DMS 273 treated with DMSO at 0.1 percent for 48 hours (cell line): ENCODE measurements around the gene SLC4A1AP.
"Not testable (repeated sequence)": the region's sequence is repeated elsewhere in the genome, so short reads cannot be mapped to it uniquely, and the experiment has no call there.

Experiments used
- DNase-seq: peaks from one replicate; lab custom pipeline; 2025; lab: John Stamatoyannopoulos, UW

The SLC4A1AP gene

GRCh38 chr2:27652790-27653189, 10.9 kb upstream of the SLC4A1AP start:
- DNase-seq: no peak

GRCh38 chr2:27653397-27653796, 10.3 kb upstream of the SLC4A1AP start:
- DNase-seq: no peak

GRCh38 chr2:27655155-27655951, 8.3 kb upstream of the SLC4A1AP start:
- no peak for DNase-seq

GRCh38 chr2:27661371-27661770, 2.3 kb upstream of the SLC4A1AP start:
- no peak for DNase-seq

GRCh38 chr2:27664154-27664574, 475 bp downstream of the SLC4A1AP start:
- DNase-seq: no peak

- no peak for DNase-seq
Measured at GRCh38 chr2:27664622-27665363, 1.1 kb downstream of the SLC4A1AP start.

- no peak for DNase-seq
Measured at GRCh38 chr2:27667446-27667845, 3.8 kb downstream of the SLC4A1AP start.

- DNase-seq: no peak
Measured at GRCh38 chr2:27671235-27671634, 7.5 kb downstream of the SLC4A1AP start.

GRCh38 chr2:27672723-27673486, 9.2 kb downstream of the SLC4A1AP start:
- no peak for DNase-seq

- DNase-seq: no peak
Measured at GRCh38 chr2:27680571-27680970, 16.9 kb downstream of the SLC4A1AP start.

- no peak for DNase-seq
Measured at GRCh38 chr2:27681841-27682240, 18.2 kb downstream of the SLC4A1AP start.

GRCh38 chr2:27682334-27682771, 18.7 kb downstream of the SLC4A1AP start:
- DNase-seq: not testable (repeated sequence)

GRCh38 chr2:27683390-27684071, 19.8 kb downstream of the SLC4A1AP start:
- peak; percentile 73 for DNase-seq

- DNase-seq: not testable (repeated sequence)
Measured at GRCh38 chr2:27685006-27685405, 21.3 kb downstream of the SLC4A1AP start.

GRCh38 chr2:27685577-27685976, 21.9 kb downstream of the SLC4A1AP start:
- no peak for DNase-seq

GRCh38 chr2:27687232-27687631, 23.5 kb downstream of the SLC4A1AP start:
- DNase-seq: no peak

GRCh38 chr2:27689424-27689823, 25.7 kb downstream of the SLC4A1AP start:
- DNase-seq: no peak

GRCh38 chr2:27690052-27690451, 26.4 kb downstream of the SLC4A1AP start:
- DNase-seq: no peak

- no peak for DNase-seq
Measured at GRCh38 chr2:27697660-27698059, 34.0 kb downstream of the SLC4A1AP start.

- no peak for DNase-seq
Measured at GRCh38 chr2:27701676-27702075, 38.0 kb downstream of the SLC4A1AP start.

GRCh38 chr2:27702302-27702701, 38.6 kb downstream of the SLC4A1AP start:
- DNase-seq: no peak
